ENCODE data around the gene GJD3. TPM values are rescaled to one million over a fixed set of nuclear protein-coding genes. Genes with fewer than 3 reads are reported as not detected.
"Not testable (repeated sequence)": the region's sequence is repeated elsewhere in the genome, so short reads cannot be mapped to it uniquely, and the experiment has no call there.

GJD3 gene
- total RNA-seq: not detected
- not detected for polyA plus RNA-seq (2013, experiment 1 of 2)
- polyA plus RNA-seq (2013, experiment 2 of 2): not detected
- long read RNA-seq, experiment 1: 0 reads
- long read RNA-seq, experiment 2: 0 reads
- long read RNA-seq, experiment 3: 0 reads
- long read RNA-seq, experiment 4: 0 reads

DNA sequence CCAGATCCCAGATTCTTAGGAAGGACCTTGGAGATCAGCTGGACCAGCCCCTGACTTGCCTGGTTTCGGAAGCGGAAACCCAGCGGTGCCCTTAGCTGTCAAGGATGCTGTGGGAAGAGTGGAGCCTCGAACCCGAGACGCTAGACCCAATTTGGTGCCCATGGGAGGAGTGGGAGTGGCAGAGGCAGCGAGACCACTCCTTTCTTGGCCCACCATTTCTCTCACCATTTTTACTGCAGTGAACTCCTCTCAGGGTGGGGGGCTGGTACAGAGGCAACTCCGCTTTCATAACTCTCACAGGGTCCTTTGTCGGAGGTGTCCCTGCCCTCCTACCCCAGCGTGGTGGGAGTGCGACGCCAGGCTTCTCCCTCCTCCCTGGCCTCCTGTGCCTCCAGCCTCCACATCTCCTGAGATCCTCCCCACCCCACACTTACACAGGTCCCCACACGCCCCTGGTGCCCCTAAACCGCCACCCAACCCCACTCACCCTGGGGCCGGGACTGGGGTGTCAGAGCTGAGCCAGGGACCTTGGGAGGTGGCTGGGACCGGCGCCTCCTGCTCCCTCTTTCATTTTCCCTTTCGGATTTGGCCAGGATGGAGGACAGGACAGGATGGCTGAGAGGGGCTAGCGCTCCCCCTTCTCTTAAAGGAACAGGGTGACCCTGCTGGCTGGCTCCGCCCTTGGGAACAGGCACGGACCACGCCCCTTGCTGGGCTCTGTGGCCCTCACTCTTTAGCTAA is at the start of gene GJD3:
Gene GJD3 (minus strand): TSS at position 617 of the 741 bp plus-strand sequence. CDS start 922 bp downstream, outside the sequence.
- H3K4me3 Mint-ChIP-seq: peak within 1 kb of the TSS; percentile 61
- no peak within 1 kb of the TSS for H3K27ac Mint-ChIP-seq
- peaks cover 8% of the 10 kb centered on the region for H3K4me1 Mint-ChIP-seq
- H3K36me3 ChIP-seq (ENCODE audit: control insufficient read depth, insufficient read depth, low read length): no peaks in the 10 kb centered on the region
- peaks cover 15% of the 10 kb centered on the region for H3K27me3 ChIP-seq (ENCODE audit: control insufficient read depth, insufficient read depth, low read length, poor library complexity, severe bottlenecking)
- no peaks in the 10 kb centered on the region for H3K36me3 Mint-ChIP-seq (ENCODE audit: low read depth)
- TF ChIP-seq, protein P1, sequence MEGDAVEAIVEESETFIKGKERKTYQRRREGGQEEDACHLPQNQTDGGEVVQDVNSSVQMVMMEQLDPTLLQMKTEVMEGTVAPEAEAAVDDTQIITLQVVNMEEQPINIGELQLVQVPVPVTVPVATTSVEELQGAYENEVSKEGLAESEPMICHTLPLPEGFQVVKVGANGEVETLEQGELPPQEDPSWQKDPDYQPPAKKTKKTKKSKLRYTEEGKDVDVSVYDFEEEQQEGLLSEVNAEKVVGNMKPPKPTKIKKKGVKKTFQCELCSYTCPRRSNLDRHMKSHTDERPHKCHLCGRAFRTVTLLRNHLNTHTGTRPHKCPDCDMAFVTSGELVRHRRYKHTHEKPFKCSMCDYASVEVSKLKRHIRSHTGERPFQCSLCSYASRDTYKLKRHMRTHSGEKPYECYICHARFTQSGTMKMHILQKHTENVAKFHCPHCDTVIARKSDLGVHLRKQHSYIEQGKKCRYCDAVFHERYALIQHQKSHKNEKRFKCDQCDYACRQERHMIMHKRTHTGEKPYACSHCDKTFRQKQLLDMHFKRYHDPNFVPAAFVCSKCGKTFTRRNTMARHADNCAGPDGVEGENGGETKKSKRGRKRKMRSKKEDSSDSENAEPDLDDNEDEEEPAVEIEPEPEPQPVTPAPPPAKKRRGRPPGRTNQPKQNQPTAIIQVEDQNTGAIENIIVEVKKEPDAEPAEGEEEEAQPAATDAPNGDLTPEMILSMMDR (conservative IDR thresholded peaks at IDR 0.05): no peak
- peak within 1 kb of the TSS; percentile 68 for H3K4me3 ChIP-seq (ENCODE audit: low read length)
- no peak within 1 kb of the TSS for H3K9ac ChIP-seq (ENCODE audit: extremely low read depth, low read length, poor library complexity, severe bottlenecking)
- DNase-seq: peak; percentile 85
- H3K4me1 ChIP-seq (ENCODE audit: control insufficient read depth, insufficient read depth, low read length): no peaks in the 10 kb centered on the region
- 49 to 67% methylated on average over 5 to 21 of the region's 22 CpGs for WGBS, 2 experiments (ENCODE audit: insufficient coverage in 1 of 2, insufficient read length in 1 of 2)
- no peaks in the 10 kb centered on the region for H3K9me3 ChIP-seq (ENCODE audit: control insufficient read depth, low read length)
- H3K9me3 Mint-ChIP-seq: no peaks in the 10 kb centered on the region
- no peak within 1 kb of the TSS for H3K27ac ChIP-seq (ENCODE audit: low read depth, low read length)
- H3K27me3 Mint-ChIP-seq (ENCODE audit: insufficient read depth): peaks cover 46% of the 10 kb centered on the region

DNA sequence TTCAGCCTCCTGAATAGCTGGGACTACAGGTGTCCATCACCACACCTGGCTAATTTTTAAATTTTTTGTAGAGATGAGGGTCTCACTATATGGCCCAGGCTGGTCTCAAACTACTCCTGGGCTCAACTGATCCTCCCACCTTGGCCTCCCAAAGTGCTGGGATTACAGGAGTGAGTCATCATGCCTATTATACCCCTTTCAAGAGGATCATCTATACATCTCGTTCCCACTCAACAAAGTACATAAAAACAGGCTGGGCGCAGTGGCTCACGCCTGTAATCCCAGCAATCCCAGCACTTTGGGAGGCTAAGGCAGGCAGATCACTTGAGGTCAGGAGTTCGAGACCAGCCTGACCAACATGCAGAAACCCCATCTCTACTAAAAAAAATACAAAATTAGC is 49.8 kb upstream of the GJD3 start:
- H3K9ac ChIP-seq (ENCODE audit: extremely low read depth, low read length, poor library complexity, severe bottlenecking); H3K27me3 Mint-ChIP-seq (ENCODE audit: insufficient read depth); H3K9me3 ChIP-seq (ENCODE audit: control insufficient read depth, low read length); H3K9me3 Mint-ChIP-seq; H3K4me1 ChIP-seq (ENCODE audit: control insufficient read depth, insufficient read depth, low read length); H3K4me3 Mint-ChIP-seq; DNase-seq; H3K27me3 ChIP-seq (ENCODE audit: control insufficient read depth, insufficient read depth, low read length, poor library complexity, severe bottlenecking); H3K27ac ChIP-seq (ENCODE audit: low read depth, low read length); H3K27ac Mint-ChIP-seq; H3K4me3 ChIP-seq (ENCODE audit: low read length): not testable (repeated sequence)
- Mint-ChIP-seq H3K36me3 (ENCODE audit: low read depth) (peaks cover 39% of the 10 kb centered on the region), H3K4me1 (peaks cover 25% of the 10 kb centered on the region)
- WGBS, 2 experiments (ENCODE audit: insufficient coverage in 1 of 2, insufficient read length in 1 of 2): 93 to 98% methylated on average over 3 to 4 of the region's 4 CpGs
- H3K36me3 ChIP-seq (ENCODE audit: control insufficient read depth, insufficient read depth, low read length): peaks cover 61% of the 10 kb centered on the region

DNA sequence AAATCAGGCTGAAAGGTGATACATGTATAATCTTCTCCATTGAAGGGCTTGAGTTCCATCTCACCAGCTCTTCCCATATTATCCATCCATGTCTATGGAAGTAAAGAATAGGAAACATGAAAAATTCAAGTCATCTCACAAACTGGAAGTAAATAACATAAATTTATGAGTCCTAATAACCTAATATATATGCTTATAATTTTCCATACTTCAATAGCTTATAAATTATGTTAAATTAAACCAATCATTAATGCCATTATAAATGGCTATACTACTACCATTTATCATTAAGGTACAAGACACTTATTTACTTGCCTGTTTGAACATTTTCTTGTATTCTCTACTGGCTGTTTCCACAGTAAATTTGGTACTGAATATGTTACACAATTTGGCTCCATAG is 48.3 kb upstream of the GJD3 start:
- H3K36me3 Mint-ChIP-seq (ENCODE audit: low read depth): peaks cover 43% of the 10 kb centered on the region
- Histone ChIP-seq H3K36me3 (ENCODE audit: control insufficient read depth, insufficient read depth, low read length) (peaks cover 69% of the 10 kb centered on the region), H3K9ac (ENCODE audit: extremely low read depth, low read length, poor library complexity, severe bottlenecking) (no peak overlapping the region), H3K9me3 (ENCODE audit: control insufficient read depth, low read length) (no peaks in the 10 kb centered on the region), H3K4me1 (ENCODE audit: control insufficient read depth, insufficient read depth, low read length) (no peaks in the 10 kb centered on the region), H3K27me3 (ENCODE audit: control insufficient read depth, insufficient read depth, low read length, poor library complexity, severe bottlenecking) (no peaks in the 10 kb centered on the region), H3K27ac (ENCODE audit: low read depth, low read length) (no peak overlapping the region), H3K4me3 (ENCODE audit: low read length) (no peak overlapping the region)
- no peaks in the 10 kb centered on the region for H3K9me3 Mint-ChIP-seq
- TF ChIP-seq, protein P1 (conservative IDR thresholded peaks at IDR 0.05): no peak
- H3K27ac Mint-ChIP-seq: no peak overlapping the region
- no peaks in the 10 kb centered on the region for H3K27me3 Mint-ChIP-seq (ENCODE audit: insufficient read depth)
- no peak overlapping the region for H3K4me3 Mint-ChIP-seq
- DNase-seq: no peak
- peaks cover 25% of the 10 kb centered on the region for H3K4me1 Mint-ChIP-seq
